Loucy (cell line): Measurements from ENCODE around the gene C1orf159.

Experiments
- H2AFZ ChIP-seq: fragments of 200-600 bp; sonication (generic); 2 replicates; pipeline ENCODE4 v1.6.0; 2016; ENCODE audit warnings: antibody characterized with exemption, mild to moderate bottlenecking, low read length, moderate library complexity
- H3F3A ChIP-seq: fragments of 200-600 bp; 2 replicates; pipeline ENCODE4 v1.6.0; 2016; ENCODE audit warnings: antibody characterized with exemption, low read depth, mild to moderate bottlenecking
- H3K27me3 ChIP-seq: fragments of 200-600 bp; sonication (generic); 2 replicates; pipeline ENCODE4 v1.6.1; 2014; ENCODE audit warnings: low read length, mild to moderate bottlenecking; ENCODE audit not compliant: insufficient read depth, poor library complexity, severe bottlenecking
- H3K36me3 ChIP-seq: fragments of 200-600 bp; sonication (generic); 2 replicates; pipeline ENCODE4 v1.6.1; 2016; ENCODE audit warnings: low read length; ENCODE audit not compliant: insufficient read depth
- H3K4me1 ChIP-seq: fragments of 200-600 bp; sonication (generic); 2 replicates; pipeline ENCODE4 v1.5.1; 2014; ENCODE audit warnings: low read length, mild to moderate bottlenecking; ENCODE audit not compliant: insufficient read depth, poor library complexity, severe bottlenecking
- H3K4me2 ChIP-seq: fragments of 200-600 bp; sonication (generic); 2 replicates; pipeline ENCODE4 v1.6.0; 2014; ENCODE audit warnings: antibody characterized with exemption, low read length, low read depth, mild to moderate bottlenecking; ENCODE audit not compliant: poor library complexity, severe bottlenecking
- H3K4me3 ChIP-seq: fragments of 200-600 bp; sonication (generic); 2 replicates; pipeline ENCODE4 v1.5.1; 2014; ENCODE audit warnings: low read length, mild to moderate bottlenecking, mixed read lengths; ENCODE audit not compliant: poor library complexity, severe bottlenecking
- H3K79me2 ChIP-seq: fragments of 200-600 bp; sonication (generic); 2 replicates; pipeline ENCODE4 v1.6.1; 2014; ENCODE audit warnings: low read length; ENCODE audit not compliant: insufficient read depth
- H3K9ac ChIP-seq: fragments of 200-600 bp; sonication (generic); 2 replicates; pipeline ENCODE4 v1.6.0; 2014; ENCODE audit warnings: mild to moderate bottlenecking, low read depth, low read length, moderate library complexity; ENCODE audit not compliant: poor library complexity, severe bottlenecking
- H3K9me2 ChIP-seq: fragments of 200-600 bp; sonication (generic); replicated peaks from 2 replicates; pipeline ENCODE4 v1.6.1; 2016; ENCODE audit warnings: low read depth, low read length, mixed read lengths
- H3K9me3 ChIP-seq: fragments of 200-600 bp; sonication (generic); 2 replicates; pipeline ENCODE4 v1.6.1; 2014; ENCODE audit warnings: mild to moderate bottlenecking, antibody characterized with exemption, low read length, low read depth; ENCODE audit not compliant: insufficient read depth
- H4K20me1 ChIP-seq: fragments of 200-600 bp; sonication (generic); 2 replicates; pipeline ENCODE4 v1.6.0; 2014; ENCODE audit warnings: antibody characterized with exemption, low read length, mild to moderate bottlenecking; ENCODE audit not compliant: insufficient read depth, poor library complexity, severe bottlenecking
- EZH2phosphoT487 ChIP-seq: fragments of 200-600 bp; IDR thresholded peaks from 2 replicates; pipeline ENCODE4 v1.6.1; 2018; ENCODE audit warnings: antibody characterized with exemption, mild to moderate bottlenecking, moderate library complexity, borderline replicate concordance
- TF ChIP-seq, protein P1 (sequence below): fragments of 200-600 bp; sonication (generic); conservative IDR thresholded peaks from 2 replicates; pipeline ENCODE4 v1.5.1; 2014; ENCODE audit warnings: mild to moderate bottlenecking, antibody characterized with exemption, low read length

C1orf159 gene

DNA sequence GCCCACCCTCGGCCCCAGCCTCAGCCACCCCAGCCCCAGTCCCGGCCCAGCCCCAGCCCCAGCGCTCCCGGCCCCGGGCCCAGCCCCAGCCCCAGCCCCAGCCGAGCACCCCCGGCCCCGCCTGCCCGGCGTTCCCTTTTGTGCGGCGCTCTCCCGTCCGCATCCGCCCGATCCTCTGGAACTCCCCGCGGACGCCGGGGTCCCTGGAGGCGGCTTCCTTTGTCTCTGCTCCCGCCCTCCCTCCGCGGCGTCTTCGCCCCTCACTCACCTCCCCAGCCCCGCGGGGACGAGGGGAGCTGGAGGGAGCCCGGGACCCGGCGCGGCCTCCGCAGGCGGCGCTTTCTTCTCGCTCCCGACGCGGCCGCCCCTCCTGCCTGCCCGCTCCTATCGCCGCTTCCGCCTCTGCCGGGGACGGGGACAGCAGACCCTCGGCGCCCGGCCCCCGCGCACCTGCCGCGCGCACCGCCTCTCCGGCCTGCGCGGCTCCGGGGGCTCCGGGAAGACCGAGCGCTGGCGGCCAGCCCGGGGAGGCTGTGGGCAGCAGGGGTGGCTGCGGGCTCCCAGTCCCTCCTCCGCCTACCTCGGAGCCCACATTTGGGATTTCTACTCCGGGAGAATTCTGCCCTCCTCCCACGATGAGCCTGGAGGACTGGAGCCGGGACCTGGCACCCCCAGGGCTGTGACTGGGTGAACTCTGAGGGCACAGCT is 82.0 kb downstream of the C1orf159 start:
- Histone ChIP-seq H3F3A (no peaks in the 10 kb centered on the region), H3K4me3 (no peak overlapping the region), H3K79me2 (no peaks in the 10 kb centered on the region), H3K36me3 (no peaks in the 10 kb centered on the region), H3K9me3 (no peaks in the 10 kb centered on the region), H3K27me3 (no peaks in the 10 kb centered on the region), H3K9ac (no peak overlapping the region), H2AFZ (no peak overlapping the region), H3K4me1 (no peaks in the 10 kb centered on the region), H3K9me2 (no peaks in the 10 kb centered on the region), H3K4me2 (no peak overlapping the region), H4K20me1 (no peaks in the 10 kb centered on the region)
- TF ChIP-seq EZH2phosphoT487: no peak
- TF ChIP-seq, protein P1, sequence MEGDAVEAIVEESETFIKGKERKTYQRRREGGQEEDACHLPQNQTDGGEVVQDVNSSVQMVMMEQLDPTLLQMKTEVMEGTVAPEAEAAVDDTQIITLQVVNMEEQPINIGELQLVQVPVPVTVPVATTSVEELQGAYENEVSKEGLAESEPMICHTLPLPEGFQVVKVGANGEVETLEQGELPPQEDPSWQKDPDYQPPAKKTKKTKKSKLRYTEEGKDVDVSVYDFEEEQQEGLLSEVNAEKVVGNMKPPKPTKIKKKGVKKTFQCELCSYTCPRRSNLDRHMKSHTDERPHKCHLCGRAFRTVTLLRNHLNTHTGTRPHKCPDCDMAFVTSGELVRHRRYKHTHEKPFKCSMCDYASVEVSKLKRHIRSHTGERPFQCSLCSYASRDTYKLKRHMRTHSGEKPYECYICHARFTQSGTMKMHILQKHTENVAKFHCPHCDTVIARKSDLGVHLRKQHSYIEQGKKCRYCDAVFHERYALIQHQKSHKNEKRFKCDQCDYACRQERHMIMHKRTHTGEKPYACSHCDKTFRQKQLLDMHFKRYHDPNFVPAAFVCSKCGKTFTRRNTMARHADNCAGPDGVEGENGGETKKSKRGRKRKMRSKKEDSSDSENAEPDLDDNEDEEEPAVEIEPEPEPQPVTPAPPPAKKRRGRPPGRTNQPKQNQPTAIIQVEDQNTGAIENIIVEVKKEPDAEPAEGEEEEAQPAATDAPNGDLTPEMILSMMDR: no peak

DNA sequence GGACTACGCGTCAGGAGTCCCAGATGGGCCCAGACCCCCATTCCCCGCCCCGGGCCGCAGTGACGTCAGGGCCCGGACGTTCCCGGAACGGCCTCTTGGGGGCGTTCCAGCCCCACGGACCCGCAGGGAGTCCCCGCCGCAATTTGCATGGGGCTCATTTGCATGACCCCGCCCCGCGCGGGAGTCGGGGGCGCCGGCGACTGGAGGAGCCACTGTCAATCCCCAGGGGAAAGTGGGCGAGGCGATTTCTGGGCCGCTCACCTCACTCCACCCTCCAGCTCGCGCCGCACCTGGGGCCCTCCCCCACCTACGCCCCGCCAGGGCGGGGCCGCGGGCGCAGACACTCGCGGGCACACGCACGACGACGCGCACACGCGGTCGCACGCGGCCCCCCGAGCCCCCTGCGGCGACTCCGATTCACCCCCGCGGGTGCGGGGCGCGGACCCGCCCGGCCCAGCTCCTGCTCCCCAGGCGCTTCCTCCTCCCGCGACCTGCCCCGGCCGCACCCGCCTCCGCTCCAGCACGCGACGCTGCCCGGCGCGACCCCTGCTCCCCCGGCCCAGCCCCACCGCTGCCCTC is 82.8 kb downstream of the C1orf159 start:
- TF ChIP-seq, protein P1: peak; percentile 71
- no peak for TF ChIP-seq EZH2phosphoT487
- no peaks in the 10 kb centered on the region for H3K36me3 ChIP-seq
- H3K9me3 ChIP-seq: no peaks in the 10 kb centered on the region
- H3K4me3 ChIP-seq: peak overlapping the region; percentile 58
- no peaks in the 10 kb centered on the region for H3F3A ChIP-seq
- no peaks in the 10 kb centered on the region for H3K4me1 ChIP-seq
- H3K27me3 ChIP-seq: no peaks in the 10 kb centered on the region
- no peaks in the 10 kb centered on the region for H3K9me2 ChIP-seq
- H2AFZ ChIP-seq: no peak overlapping the region
- no peaks in the 10 kb centered on the region for H3K79me2 ChIP-seq
- no peak overlapping the region for H3K9ac ChIP-seq
- H3K4me2 ChIP-seq: peak overlapping the region; percentile 38
- H4K20me1 ChIP-seq: no peaks in the 10 kb centered on the region

DNA sequence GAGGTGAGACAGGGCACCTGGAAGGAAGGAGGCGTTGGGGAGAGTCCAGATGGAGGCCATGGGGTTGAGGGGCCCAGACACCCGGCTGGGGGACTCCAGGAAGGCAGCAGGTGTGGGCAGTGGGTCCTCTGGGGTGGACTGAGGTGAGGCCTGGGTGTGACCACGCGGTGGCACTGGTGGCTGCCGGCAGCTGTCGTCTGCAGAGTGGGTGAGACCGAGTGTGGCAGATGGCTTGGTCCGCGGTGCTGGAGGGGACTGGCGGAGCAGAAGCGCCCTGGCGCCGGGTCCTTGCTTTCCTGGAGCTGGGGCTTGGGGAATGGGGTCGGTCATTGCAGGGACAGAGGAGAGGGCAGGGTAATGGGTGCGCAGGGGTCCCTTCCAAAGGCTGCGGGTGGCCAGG is 83.5 kb downstream of the C1orf159 start:
- no peak for TF ChIP-seq EZH2phosphoT487
- TF ChIP-seq, protein P1: no peak
- no peaks in the 10 kb centered on the region for H3K9me2 ChIP-seq
- H3K4me3 ChIP-seq: peak overlapping the region; percentile 58
- no peaks in the 10 kb centered on the region for H3K27me3 ChIP-seq
- no peaks in the 10 kb centered on the region for H3F3A ChIP-seq
- H3K4me1 ChIP-seq: no peaks in the 10 kb centered on the region
- H3K9me3 ChIP-seq: no peaks in the 10 kb centered on the region
- no peak overlapping the region for H3K9ac ChIP-seq
- H2AFZ ChIP-seq: no peak overlapping the region
- no peaks in the 10 kb centered on the region for H3K36me3 ChIP-seq
- H3K4me2 ChIP-seq: no peak overlapping the region
- H4K20me1 ChIP-seq: no peaks in the 10 kb centered on the region
- no peaks in the 10 kb centered on the region for H3K79me2 ChIP-seq
